Body of pancreas (tissue), 4 donors: ENCODE results near the gene TOGARAM2.

Experiments used
- CTCF ChIP-seq, 7 experiments: fragments of 450-650 bp in 4 of 7; fragments of 200-600 bp in 3 of 7; sonication (generic) in 3 of 7; IDR thresholded peaks; one replicate each; pipeline ENCODE4 v1.5.1; 2016 to 2019; ENCODE audit warnings: antibody characterized with exemption in 7 of 7
- POLR2A ChIP-seq, 3 donors: fragments of 450-650 bp; IDR thresholded peaks; one replicate each; pipeline ENCODE4 v1.6.1; 2016; ENCODE audit warnings: antibody characterized with exemption in 3 of 3, mild to moderate bottlenecking in 2 of 3

DNA sequence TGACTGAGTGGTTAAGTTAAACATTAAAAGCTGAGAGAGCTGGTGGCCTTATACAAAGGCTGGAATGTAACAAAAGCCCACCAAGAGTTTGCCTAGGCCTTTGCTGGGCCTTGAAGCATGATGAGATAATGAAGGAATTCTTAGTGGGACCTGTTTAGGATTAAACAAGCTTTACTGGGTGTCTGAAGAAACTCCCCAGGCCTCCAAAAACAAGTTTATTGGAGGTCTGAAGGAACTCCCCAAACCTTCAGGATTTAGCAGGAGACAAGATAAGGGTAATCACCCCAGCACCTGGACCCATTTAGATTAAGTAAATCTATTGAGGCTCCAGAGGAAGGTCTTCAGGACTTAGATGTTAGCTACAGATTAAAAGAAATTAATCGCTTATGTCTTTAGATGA is 74.5 kb downstream of the TOGARAM2 start:
- TF ChIP-seq CTCF (IDR thresholded peaks at IDR 0.05) (no peak), POLR2A (IDR thresholded peaks at IDR 0.05) (no peak)
